HG02571 (cell line): ENCODE data around the gene DLGAP1.

ENCODE experiments used
- ATAC-seq: cut with Tn5 transposase; IDR thresholded peaks from one replicate; pipeline ENCODE4 v1.9.1; 2021; ENCODE audit warnings: mild to moderate bottlenecking, moderate library complexity; ENCODE audit not compliant: unreplicated experiment

Gene DLGAP1

GRCh38 chr18:3466045-3466444 lies 989.1 kb downstream of the DLGAP1 start:
- no peak for ATAC-seq

GRCh38 chr18:3463051-3463450 lies 992.1 kb downstream of the DLGAP1 start:
- ATAC-seq, result no peak

GRCh38 chr18:3461704-3462103 lies 993.4 kb downstream of the DLGAP1 start:
- ATAC-seq, result no peak

DNA sequence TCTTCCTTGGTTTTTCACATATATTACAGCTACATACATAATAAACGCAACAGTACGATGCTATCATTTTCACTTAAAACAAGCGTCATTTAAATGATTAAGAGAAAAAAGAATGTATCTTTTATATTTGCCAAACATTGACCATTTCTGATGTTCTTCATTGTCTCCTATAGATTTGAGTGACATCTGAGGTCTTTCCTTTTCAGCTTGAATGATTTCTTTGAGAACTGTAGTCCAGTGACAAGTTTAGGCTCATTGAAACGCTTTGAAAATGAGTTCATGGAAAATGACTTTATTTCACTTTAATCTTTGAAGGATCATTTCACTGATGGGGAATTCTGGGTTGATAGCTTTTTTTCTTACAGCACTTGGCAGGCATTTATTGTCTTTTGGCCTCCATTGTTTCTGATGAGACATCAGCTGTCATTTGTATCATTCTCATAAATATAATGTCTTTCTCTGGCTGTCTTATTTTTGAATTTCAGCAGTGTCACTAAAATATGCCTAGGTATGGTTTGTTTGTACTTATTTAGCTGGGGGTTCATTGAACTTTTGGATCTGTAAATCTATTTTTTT lies 994.2 kb downstream of the DLGAP1 start:
- ATAC-seq, result no peak

DNA sequence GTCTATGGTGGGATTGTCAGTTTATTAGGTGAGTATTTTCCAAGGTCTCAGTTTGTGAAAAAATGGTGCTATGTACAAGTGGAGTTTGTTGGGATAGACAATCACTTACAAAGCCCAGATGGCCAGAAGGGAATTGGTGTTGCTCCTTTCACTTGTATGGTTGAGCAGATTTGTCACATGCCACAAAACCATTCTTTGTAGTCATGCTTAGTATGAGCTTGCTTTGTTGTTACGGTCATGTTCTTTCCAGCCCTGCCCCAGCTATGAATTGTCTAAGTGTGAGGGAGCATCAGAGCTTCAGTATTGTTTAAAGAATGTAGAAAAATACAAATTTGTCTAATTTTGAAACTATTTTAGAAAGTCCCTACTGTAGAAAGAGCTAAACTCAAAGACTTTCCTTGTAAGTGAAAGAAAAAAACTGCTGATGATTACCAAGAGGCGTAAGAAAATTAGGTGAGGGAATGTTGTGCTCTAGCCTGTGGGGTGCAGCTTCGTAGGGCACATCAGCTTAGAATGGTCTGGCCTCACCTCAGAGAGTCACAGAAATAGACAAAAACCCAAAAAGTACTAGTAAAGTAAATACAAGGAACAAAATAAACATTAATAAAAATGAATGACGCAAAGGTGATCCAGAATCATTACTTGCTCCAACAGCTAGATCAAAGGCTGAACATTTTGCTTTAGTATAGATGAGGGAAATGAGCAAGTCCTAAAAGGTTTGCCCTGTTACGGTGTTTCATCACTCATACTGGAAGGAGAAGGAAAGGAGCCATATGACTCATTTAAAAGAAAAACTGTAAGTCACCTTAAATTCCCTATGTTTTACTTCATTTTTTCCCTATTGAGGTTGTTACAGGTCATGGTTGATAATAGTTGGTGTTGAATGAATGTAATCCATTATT lies 995.9 kb downstream of the DLGAP1 start:
- no peak for ATAC-seq

DNA sequence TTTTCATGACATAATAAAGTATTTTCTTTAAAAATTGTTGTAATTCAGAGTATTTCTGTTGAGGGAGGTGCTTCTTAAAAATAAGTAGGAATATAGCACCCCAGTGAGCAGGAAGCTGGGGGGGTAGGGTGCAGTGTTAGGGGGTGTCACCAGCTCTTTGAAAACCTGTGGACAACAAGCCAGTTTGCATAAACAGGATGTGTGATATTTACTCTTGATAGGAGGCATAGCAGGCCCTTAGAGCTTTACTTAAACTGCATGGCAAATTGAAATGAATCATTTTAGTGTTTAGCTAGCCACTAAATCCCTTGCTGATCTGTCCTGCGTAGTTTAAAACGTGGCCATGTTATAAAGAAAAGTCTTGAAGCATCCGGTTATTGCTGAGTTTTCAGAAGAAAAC lies 996.7 kb downstream of the DLGAP1 start:
- no peak for ATAC-seq

GRCh38 chr18:3457261-3457724 lies 997.8 kb downstream of the DLGAP1 start:
- ATAC-seq, result no peak

DNA sequence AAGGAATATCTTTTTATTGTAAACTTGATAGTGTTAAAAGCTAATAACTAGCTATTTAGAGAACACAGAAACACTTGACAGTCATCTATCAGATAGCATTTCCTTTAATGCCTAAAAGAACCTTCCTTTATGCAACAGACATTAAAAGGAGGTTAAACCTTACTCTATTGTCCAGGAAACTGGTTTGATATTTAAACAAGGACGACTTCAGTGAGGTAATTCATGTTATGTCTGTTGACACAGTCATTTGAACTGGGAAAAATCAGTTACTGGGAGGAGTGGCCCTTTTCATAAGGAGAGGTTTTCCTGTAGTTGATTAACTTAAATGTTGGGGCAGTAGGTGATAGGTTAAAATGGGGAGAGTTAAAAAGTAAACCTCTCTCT lies 998.4 kb downstream of the DLGAP1 start:
- ATAC-seq, result no peak

DNA sequence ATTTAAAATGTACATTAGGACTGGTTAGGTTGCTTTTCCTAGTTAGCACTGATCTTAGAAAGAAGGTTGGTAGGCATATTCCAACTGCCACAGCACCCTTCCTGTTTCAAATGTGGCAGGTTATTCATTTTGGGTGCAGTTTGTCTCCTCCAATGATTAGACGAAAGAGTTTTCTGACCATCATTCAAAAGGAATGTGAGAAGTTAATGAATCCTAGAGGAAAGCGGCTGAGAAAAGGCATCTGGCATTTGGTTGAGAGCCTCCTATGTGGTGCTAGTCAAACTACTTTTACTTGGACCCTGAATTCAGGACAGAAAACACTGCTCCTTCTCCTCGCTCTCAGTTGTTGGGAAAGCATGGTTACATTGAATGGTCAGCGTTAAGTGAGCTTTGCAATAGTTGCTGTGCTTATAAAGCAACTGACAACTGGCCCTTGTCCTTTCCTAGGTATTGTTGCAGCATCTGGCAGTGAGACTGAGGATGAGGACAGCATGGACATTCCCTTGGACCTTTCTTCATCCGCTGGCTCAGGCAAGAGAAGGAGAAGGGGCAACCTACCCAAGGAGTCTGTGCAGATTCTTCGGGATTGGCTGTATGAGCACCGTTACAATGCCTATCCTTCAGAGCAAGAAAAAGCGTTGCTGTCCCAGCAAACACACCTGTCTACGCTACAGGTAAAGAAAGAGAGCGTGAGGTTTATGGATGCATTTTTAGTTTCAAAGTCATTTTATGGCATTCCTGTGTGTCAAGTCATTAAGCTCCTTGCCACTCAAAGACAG lies 999.0 kb downstream of the DLGAP1 start:
- no peak for ATAC-seq

GRCh38 chr18:3455090-3455635 lies 999.9 kb downstream of the DLGAP1 start:
- ATAC-seq, result no peak

- no peak for ATAC-seq
These were observed 1000.6 kb downstream of the DLGAP1 start for GRCh38 chr18:3454365-3455089.

DNA sequence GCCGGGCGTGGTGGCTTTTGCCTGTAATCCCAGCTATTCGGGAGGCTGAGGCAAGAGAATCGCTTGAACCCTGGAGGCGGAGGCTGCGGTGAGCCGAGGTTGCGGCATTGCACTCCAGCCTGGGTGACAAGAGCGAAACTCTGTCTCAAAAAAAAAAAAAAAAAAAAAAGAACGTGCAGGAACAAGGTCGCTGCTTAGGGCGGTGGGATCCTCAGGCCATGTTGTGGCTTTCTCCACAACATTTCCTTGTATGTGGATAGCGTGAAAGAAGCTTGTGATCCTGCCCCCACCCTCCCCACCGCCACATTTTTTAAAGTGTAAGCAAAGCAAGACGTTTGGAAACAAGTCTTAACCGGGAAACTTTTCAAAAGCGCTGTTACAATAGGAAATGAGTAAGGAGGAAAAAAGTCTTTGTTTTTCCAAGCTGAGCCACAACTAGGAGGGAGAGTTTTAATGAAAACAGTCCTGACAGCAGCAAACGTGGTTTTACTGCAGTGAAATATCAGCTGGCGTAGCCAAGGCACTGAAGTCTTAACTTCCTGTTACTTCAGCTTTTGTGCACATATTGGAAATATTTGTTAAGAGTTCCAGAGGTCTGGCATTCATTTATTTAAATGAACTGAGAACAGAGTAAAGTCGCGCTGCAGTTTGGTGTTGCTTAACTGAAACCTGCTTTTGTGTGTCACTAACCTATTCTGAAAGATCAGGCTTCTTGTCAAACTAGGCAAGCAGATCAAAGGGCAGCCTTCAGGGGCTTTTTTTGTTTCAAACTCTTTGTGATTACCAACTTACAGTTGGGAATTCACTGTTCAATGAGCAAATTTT lies 1001.4 kb downstream of the DLGAP1 start:
- no peak for ATAC-seq

DNA sequence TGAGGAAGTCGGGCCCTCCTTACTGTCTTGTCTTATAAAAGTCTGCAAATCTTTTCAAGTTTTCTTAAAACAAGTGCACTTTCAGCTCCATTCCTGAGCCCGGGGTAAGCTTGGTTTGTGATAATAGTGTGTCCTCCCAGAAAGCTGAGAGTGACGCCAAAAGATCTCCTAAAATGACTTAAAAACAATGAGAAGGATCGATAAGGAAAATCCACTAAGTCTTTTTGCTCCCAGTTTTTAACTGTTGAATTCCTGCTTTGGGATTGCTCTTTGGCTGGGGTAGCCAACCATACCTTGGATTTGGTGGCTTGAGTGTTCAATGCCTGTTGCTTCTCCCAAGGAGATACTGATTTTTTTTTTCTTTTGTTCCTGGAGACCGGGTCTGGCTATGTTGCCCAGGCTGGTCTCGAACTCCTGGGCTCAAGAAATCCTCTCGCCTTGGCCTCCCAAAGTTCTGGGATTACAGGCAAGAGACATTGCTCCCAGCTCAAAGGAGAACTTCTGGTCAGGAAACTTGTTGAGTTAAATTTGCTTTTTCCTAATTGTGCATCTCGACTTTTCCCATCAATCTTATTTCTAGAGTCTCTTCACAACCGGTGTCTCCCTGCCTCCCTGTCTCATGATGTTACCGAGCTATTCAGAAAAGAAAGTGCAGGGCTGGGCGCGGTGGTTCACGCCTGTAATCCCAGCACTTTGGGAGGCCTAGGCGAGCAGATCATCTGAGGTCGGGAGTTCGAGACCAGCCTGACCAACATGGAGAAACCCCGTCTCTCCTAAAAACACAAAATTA lies 1002.2 kb downstream of the DLGAP1 start:
- no peak for ATAC-seq

- ATAC-seq, result no peak
These were observed 1002.9 kb downstream of the DLGAP1 start for GRCh38 chr18:3451989-3452749.

- ATAC-seq, result no peak
These were observed 1003.7 kb downstream of the DLGAP1 start for GRCh38 chr18:3451183-3451988.

DNA sequence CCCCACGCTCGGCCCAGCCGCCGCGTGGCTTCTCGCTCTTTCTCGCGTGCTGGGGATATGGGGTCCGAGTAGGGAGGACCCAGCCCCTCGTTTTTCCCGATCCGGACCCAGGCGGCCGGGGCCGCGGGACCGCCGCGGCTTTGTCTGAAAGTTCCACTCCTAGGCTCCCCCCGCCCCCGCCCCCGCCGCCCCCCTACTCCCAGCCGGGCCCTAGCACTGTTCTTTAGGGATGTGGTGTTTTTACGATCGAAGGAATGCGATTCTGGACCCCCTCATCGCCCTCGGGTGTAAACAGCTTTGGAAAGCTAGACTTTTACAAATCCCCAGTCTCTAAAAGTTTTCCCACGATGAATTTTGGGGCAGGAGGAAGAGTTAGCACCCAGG lies 1004.3 kb downstream of the DLGAP1 start:
- ATAC-seq, result no peak

DNA sequence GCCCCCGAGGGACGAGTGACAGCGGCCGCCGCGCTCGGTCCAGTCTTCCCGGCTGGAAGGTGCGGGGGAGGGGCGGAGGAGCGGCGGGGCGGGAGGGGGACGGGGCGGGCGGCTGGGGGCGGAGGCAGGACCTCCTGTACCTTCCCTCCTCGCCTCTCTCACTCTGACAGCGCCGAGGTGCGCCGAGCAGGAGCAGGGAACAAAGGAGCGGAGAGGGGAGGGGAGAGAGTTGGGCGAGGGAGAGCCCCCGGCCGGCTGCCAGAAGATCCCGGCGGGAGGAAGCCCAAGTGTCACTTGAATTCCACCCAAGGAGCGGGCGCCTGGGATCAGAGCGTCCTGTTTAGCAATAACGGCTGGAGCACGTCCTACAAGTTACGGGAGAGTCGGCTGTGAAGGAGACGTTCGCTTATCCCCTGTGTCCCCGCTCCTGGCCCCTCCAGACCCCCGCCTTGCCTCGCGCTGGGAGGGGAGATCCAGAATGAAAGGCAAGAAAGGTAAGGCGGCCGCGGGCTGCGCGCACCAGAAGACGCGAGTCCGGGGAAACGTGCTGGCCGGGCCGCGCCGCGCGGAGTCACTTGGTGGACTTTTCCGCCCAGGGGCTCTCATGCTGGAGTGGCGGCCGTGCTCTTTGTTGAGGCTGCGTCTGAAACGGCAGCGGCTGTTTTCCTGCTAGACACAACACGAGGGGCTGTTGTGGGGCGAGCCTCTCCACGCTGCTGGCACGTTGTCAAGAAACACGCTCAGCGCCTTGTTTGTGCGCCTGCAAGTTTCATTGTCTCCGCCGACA lies 1004.9 kb downstream of the DLGAP1 start, which contains the start of gene TGIF1:
Gene TGIF1, plus strand, starts transcription at position 161 of the 787 bp plus-strand sequence. Its CDS starts 318 bp downstream, at position 479.
- no peak for ATAC-seq
